H1 (cell line): Measurements from ENCODE around the gene TRHDE. TPM values are rescaled to one million over a fixed set of nuclear protein-coding genes. Genes with fewer than 3 reads are reported as not detected.

Experiments
- CTCF ChIA-PET: fragments of 300-600 bp; sonication (Branson Sonifier 250); formaldehyde crosslinking; loops from one replicate; lab custom pipeline; 2021; ENCODE audit not compliant: partially characterized antibody; lab: Charles Lee
- POLR2A ChIA-PET: fragments of 300-600 bp; sonication (Branson Sonifier 250); formaldehyde crosslinking; loops from one replicate; lab custom pipeline; 2021; ENCODE audit warnings: inconsistent platforms; ENCODE audit not compliant: partially characterized antibody; lab: Charles Lee
- DNase-seq, 2 experiments: peaks; one replicate each; pipeline versions ENCODE4 v3.0.0 to v3.0.0-alpha.2; 2010 to 2022; ENCODE audit warnings: low spot score in 2 of 2, low read depth in 1 of 2, mixed read lengths in 1 of 2
- FAIRE-seq: peaks from 2 replicates; lab custom pipeline; 2011; peaks lifted over from hg19 to GRCh38; lab: Jason Lieb, UNC
- H2AFZ ChIP-seq: 2 replicates; pipeline ENCODE4 v1.8.1; 2012; ENCODE audit warnings: low read length, inconsistent platforms
- H2AK5ac ChIP-seq: 2 replicates; pipeline ENCODE4 v1.6.1; 2013; ENCODE audit warnings: low read depth, low read length
- H2BK120ac ChIP-seq: replicated peaks from 2 replicates; pipeline ENCODE3; 2013; ENCODE audit warnings: low read depth, low read length, inconsistent platforms
- H2BK12ac ChIP-seq: 2 replicates; pipeline ENCODE4 v1.6.1; 2013; ENCODE audit warnings: low read depth, low read length
- H2BK15ac ChIP-seq: 2 replicates; pipeline ENCODE4 v1.6.1; 2013; ENCODE audit warnings: low read length
- H2BK20ac ChIP-seq: 2 replicates; pipeline ENCODE4 v1.6.1; 2013; ENCODE audit warnings: low read length
- H2BK5ac ChIP-seq: 2 replicates; pipeline ENCODE4 v1.6.1; 2013; ENCODE audit warnings: low read depth, low read length
- H3K14ac ChIP-seq: 2 replicates; pipeline ENCODE4 v1.6.1; 2013; ENCODE audit warnings: inconsistent platforms; ENCODE audit not compliant: insufficient read length
- H3K18ac ChIP-seq: 2 replicates; pipeline ENCODE4 v1.6.1; 2013; ENCODE audit warnings: low read length; ENCODE audit errors: extremely low read depth
- H3K23ac ChIP-seq: 2 replicates; pipeline ENCODE4 v1.6.1; 2013; ENCODE audit warnings: inconsistent platforms; ENCODE audit not compliant: insufficient read length
- H3K23me2 ChIP-seq: 2 replicates; pipeline ENCODE4 v1.6.1; 2013; ENCODE audit warnings: low read depth, low read length
- H3K27ac ChIP-seq: 2 replicates; pipeline ENCODE4 v1.6.1; 2011; ENCODE audit warnings: low read depth, low read length, inconsistent platforms
- H3K27me3 ChIP-seq, 4 experiments: replicated peaks in 1 of 4; 1 replicate in 1 of 4; 2 replicates in 3 of 4; pipeline versions ENCODE4 v1.6.1 to v1.8.1; 2011 to 2013; ENCODE audit warnings: low read length in 3 of 4, mild to moderate bottlenecking in 3 of 4, inconsistent platforms in 2 of 4, mixed read lengths in 2 of 4, moderate library complexity in 1 of 4; ENCODE audit not compliant: control insufficient read depth in 3 of 4, insufficient read depth in 3 of 4; ENCODE audit errors: extremely low read depth in 1 of 4
- H3K36me3 ChIP-seq, 4 experiments: 2 replicates each; pipeline versions ENCODE4 v1.6.1 to v1.8.1; 2011 to 2013; ENCODE audit warnings: mild to moderate bottlenecking in 4 of 4, low read length in 3 of 4, moderate library complexity in 2 of 4, control low read depth in 1 of 4, inconsistent platforms in 1 of 4; ENCODE audit not compliant: insufficient read depth in 4 of 4, control insufficient read depth in 2 of 4
- H3K4ac ChIP-seq: replicated peaks from 2 replicates; pipeline ENCODE3; 2013; ENCODE audit warnings: low read length, low read depth, mixed read lengths, inconsistent platforms; ENCODE audit not compliant: insufficient read length
- H3K4me1 ChIP-seq, 4 experiments: replicated peaks in 1 of 4; 1 replicate in 1 of 4; 2 replicates in 3 of 4; pipeline versions ENCODE4 v1.6.1 to v1.8.1; 2011 to 2013; ENCODE audit warnings: low read length in 3 of 4, inconsistent platforms in 2 of 4, mixed read lengths in 1 of 4; ENCODE audit not compliant: insufficient read depth in 4 of 4, control insufficient read depth in 3 of 4
- H3K4me2 ChIP-seq, 2 experiments: 2 replicates each; pipeline versions ENCODE4 v1.6.1 to v1.8.1; 2011 to 2013; ENCODE audit warnings: low read depth in 2 of 2, low read length in 2 of 2, control low read depth in 1 of 2, inconsistent platforms in 1 of 2, mild to moderate bottlenecking in 1 of 2; ENCODE audit not compliant: insufficient read depth in 1 of 2
- H3K4me3 ChIP-seq, 4 experiments: fragments of 200-600, 300-600 bp in 1 of 4; sonication (generic), shearing (Covaris generic), sonication (Bioruptor Twin) in 1 of 4; 2 replicates each; pipeline versions ENCODE4 v1.5.1 to v1.8.1; 2011 to 2016; ENCODE audit warnings: low read length in 4 of 4, low read depth in 3 of 4, control low read depth in 2 of 4, inconsistent platforms in 2 of 4, mild to moderate bottlenecking in 2 of 4, mixed read lengths in 1 of 4, moderate library complexity in 1 of 4; ENCODE audit not compliant: insufficient read depth in 2 of 4; ENCODE audit errors: extremely low read depth in 1 of 4
- H3K56ac ChIP-seq: replicated peaks from 2 replicates; pipeline ENCODE3; 2013; ENCODE audit warnings: low read depth, mild to moderate bottlenecking, mixed read lengths, low read length, inconsistent platforms; ENCODE audit not compliant: insufficient read length
- H3K79me1 ChIP-seq: 2 replicates; pipeline ENCODE4 v1.6.1; 2013; ENCODE audit warnings: low read depth, low read length, control low read depth
- H3K79me2 ChIP-seq, 2 experiments: 2 replicates each; pipeline versions ENCODE4 v1.6.1 to v1.8.1; 2012 to 2013; ENCODE audit warnings: low read length in 2 of 2, mild to moderate bottlenecking in 2 of 2, inconsistent platforms in 1 of 2; ENCODE audit not compliant: insufficient read depth in 2 of 2, control insufficient read depth in 1 of 2
- H3K9ac ChIP-seq, 4 experiments: replicated peaks in 1 of 4; 1 replicate in 1 of 4; 2 replicates in 3 of 4; pipeline versions ENCODE4 v1.6.1 to v1.8.1; 2011 to 2013; ENCODE audit warnings: low read depth in 3 of 4, low read length in 3 of 4, control low read depth in 2 of 4, mild to moderate bottlenecking in 2 of 4, moderate library complexity in 2 of 4, inconsistent platforms in 1 of 4; ENCODE audit errors: extremely low read depth in 1 of 4
- H3K9me3 ChIP-seq, 2 experiments: 2 replicates each; pipeline versions ENCODE4 v1.6.1 to v1.8.1; 2012 to 2013; ENCODE audit warnings: mild to moderate bottlenecking in 2 of 2, moderate library complexity in 2 of 2, control low read depth in 1 of 2, inconsistent platforms in 1 of 2, low read depth in 1 of 2, low read length in 1 of 2, mixed read lengths in 1 of 2; ENCODE audit not compliant: insufficient read depth in 2 of 2
- H4K20me1 ChIP-seq, 2 experiments: replicated peaks in 1 of 2; 2 replicates each; pipeline versions ENCODE3 to v1.8.1; 2011 to 2013; ENCODE audit warnings: inconsistent platforms in 2 of 2, low read length in 2 of 2, mild to moderate bottlenecking in 1 of 2; ENCODE audit not compliant: insufficient read depth in 2 of 2, control insufficient read depth in 1 of 2
- H4K5ac ChIP-seq: 2 replicates; pipeline ENCODE4 v1.6.1; 2013; ENCODE audit warnings: low read length, low read depth, mixed read lengths, inconsistent platforms; ENCODE audit not compliant: insufficient read length
- H4K8ac ChIP-seq: 2 replicates; pipeline ENCODE4 v1.8.0; 2013; ENCODE audit warnings: mild to moderate bottlenecking, moderate library complexity, low read length, inconsistent platforms; ENCODE audit not compliant: insufficient read depth; ENCODE audit errors: extremely low read depth
- H4K91ac ChIP-seq: replicated peaks from 2 replicates; pipeline ENCODE3; 2013; ENCODE audit warnings: low read length, mixed read lengths, inconsistent platforms; ENCODE audit not compliant: insufficient read length
- EP300 ChIP-seq, 2 experiments: IDR thresholded peaks; 1 replicate in 1 of 2; 2 replicates in 1 of 2; pipeline ENCODE4 v1.6.1; 2011 to 2012; ENCODE audit warnings: low read depth in 2 of 2, low read length in 2 of 2, mild to moderate bottlenecking in 2 of 2, borderline replicate concordance in 1 of 2, inconsistent platforms in 1 of 2, moderate library complexity in 1 of 2
- KDM4A ChIP-seq: IDR thresholded peaks from one replicate; pipeline ENCODE4 v1.7.1; 2012; ENCODE audit warnings: low read depth, mild to moderate bottlenecking, moderate library complexity, low read length, inconsistent platforms; ENCODE audit not compliant: severe bottlenecking
- TBP ChIP-seq: IDR thresholded peaks from 2 replicates; pipeline ENCODE4 v1.6.1; 2011; ENCODE audit warnings: low read depth, low read length, improper control_type of control experiment
- WGBS, 2 experiments: shearing (Covaris generic) in 1 of 2; methylation state at CpG; one replicate each; pipeline versions ENCODE4 v1.1.6 to v1.1.7; 2013 to 2015; ENCODE audit warnings: low lambda C conversion rate in 2 of 2, mixed read lengths in 2 of 2, inconsistent platforms in 1 of 2, low coverage in 1 of 2, missing lambda C conversion rate in 1 of 2; ENCODE audit not compliant: insufficient replicate concordance in 2 of 2, insufficient coverage in 1 of 2, insufficient read length in 1 of 2; ENCODE audit errors: extremely low coverage in 1 of 2, missing lambda C conversion rate in 1 of 2; 5-methylcytosine and 5-hydroxymethylcytosine counted together
- polyA plus RNA-seq, 7 experiments: library from polyadenylated mRNA; depleted of rRNA in 3 of 7; stranded (reverse) in 5 of 7; unstranded in 2 of 7; fragments of >200 nt in 5 of 7; fragments of 200-250 nt in 2 of 7; gene quantifications; 1 replicate in 5 of 7; 2 replicates in 1 of 7; 4 replicates in 1 of 7; pipeline versions ENCODE4 v1.2.1 to v1.2.3, GENCODE V29; 2011 to 2013; ENCODE audit warnings: missing spikeins in 2 of 7, mixed read lengths in 2 of 7
- total RNA-seq: library from RNA; stranded (reverse); fragmentation: NEBNext Ultra II Directional; extraction: Animal tissue kit (Norgen Biotek cat#: 25700); gene quantifications from 2 replicates; pipeline ENCODE4 v1.2.1, GENCODE V29; 2021
- TF ChIP-seq, protein P1 (sequence below): IDR thresholded peaks from 2 replicates; pipeline ENCODE4 v1.6.1; 2012; ENCODE audit warnings: inconsistent platforms

Gene TRHDE
- total and polyA plus RNA-seq, 2 of the 8 experiments (the other 6 are each of a cell fraction or from before 2014, with no cell fraction given): 1.3 to 5.0 TPM

DNA sequence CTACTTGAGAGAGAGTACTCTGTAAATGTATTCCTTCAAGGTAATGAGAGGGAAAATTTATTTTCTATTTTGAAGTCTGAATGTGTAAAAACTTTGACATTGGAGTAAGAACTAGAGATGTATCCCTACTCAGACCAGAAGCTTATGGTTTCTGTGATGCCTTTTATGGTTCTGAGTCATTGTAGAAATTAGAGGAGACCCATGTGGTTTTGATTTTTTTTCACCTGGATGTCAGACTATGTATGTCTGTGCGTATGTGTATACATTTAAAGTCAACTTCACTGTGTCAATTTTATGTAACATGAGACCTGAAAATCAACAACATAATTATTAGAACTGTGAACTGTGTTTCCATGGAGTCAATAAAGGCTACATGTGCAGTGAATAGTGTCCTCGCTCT is 302.0 kb downstream of the TRHDE start:
- H3K27me3 ChIP-seq: no peaks in the 10 kb centered on the region
- CTCF ChIA-PET: no interaction called here
- H2BK15ac ChIP-seq: no peak overlapping the region
- no peaks in the 10 kb centered on the region for H3K36me3 ChIP-seq
- no peak overlapping the region for H3K23ac ChIP-seq
- no peak overlapping the region for H3K4ac ChIP-seq
- no peak for TF ChIP-seq KDM4A
- TF ChIP-seq, protein P1, sequence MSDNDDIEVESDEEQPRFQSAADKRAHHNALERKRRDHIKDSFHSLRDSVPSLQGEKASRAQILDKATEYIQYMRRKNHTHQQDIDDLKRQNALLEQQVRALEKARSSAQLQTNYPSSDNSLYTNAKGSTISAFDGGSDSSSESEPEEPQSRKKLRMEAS: no peak
- TF ChIP-seq EP300 (IDR thresholded peaks at IDR 0.05; ENCODE audit: borderline replicate concordance in 1 of 2, low read depth in 2 of 2, low read length in 2 of 2): no peak
- TF ChIP-seq TBP: no peak
- TF ChIP-seq, all 59 proteins: peak for 0
- no peaks in the 10 kb centered on the region for H4K20me1 ChIP-seq
- no peak overlapping the region for H2AFZ ChIP-seq
- H4K5ac ChIP-seq: no peak overlapping the region
- no peak overlapping the region for H3K4me2 ChIP-seq
- H3K9me3 ChIP-seq: no peaks in the 10 kb centered on the region
- H4K8ac ChIP-seq: no peak overlapping the region
- H3K4me3 ChIP-seq: no peak overlapping the region
- no peak overlapping the region for H3K14ac ChIP-seq
- POLR2A ChIA-PET: no interaction called here
- no peaks in the 10 kb centered on the region for H3K79me2 ChIP-seq
- no peak overlapping the region for H2AK5ac ChIP-seq
- no peaks in the 10 kb centered on the region for H3K23me2 ChIP-seq
- H3K56ac ChIP-seq: no peak overlapping the region
- no peaks in the 10 kb centered on the region for H3K79me1 ChIP-seq
- no peak overlapping the region for H3K18ac ChIP-seq
- H2BK12ac ChIP-seq: no peak overlapping the region
- no peak overlapping the region for H2BK120ac ChIP-seq
- H4K91ac ChIP-seq: no peak overlapping the region
- H3K27ac ChIP-seq: no peak overlapping the region
- FAIRE-seq (no peak), DNase-seq (no peak)
- WGBS, 2 experiments: 93% methylated on average over 2 of the region's 2 CpGs; no CpG with 5 or more reads in 1 of the 2 experiments
- H2BK20ac ChIP-seq: no peak overlapping the region
- peak overlapping the region in 1 of 4 experiments; percentile 8; a peak in 1 of 7 replicates for H3K9ac ChIP-seq
- no peak overlapping the region for H2BK5ac ChIP-seq
- H3K4me1 ChIP-seq: no peaks in the 10 kb centered on the region
